Bone marrow (tissue), 2 donors: ENCODE data around the gene CSTA.

ENCODE experiments used
- DNase-seq, 2 donors: peaks; one replicate each; lab custom pipeline; 2025; lab: John Stamatoyannopoulos, UW

Gene CSTA, protein sequence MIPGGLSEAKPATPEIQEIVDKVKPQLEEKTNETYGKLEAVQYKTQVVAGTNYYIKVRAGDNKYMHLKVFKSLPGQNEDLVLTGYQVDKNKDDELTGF

DNA sequence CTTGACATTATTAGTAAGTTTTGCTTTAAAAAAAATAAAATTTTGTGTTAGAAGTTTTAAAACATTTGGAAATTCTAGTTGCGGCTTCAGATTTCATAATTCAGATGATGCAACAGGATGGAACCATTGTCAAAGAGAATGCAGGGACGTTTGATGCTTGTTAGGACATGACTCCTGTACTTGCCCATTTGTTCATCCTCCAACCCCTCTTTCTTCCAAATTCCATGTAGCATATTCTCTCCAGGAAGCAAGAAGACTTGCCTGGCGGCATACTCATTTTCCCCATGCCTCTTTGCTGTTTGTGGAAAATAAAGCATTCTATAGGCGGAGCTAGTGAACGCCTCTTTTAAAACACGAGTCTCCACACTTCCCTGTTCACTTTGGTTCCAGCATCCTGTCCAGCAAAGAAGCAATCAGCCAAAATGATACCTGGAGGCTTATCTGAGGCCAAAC lies at the start of gene CSTA:
Gene CSTA, plus strand, starts transcription at position 378 of the 453 bp plus-strand sequence. Its CDS starts 45 bp downstream, at position 423.
- no peak for DNase-seq

DNA sequence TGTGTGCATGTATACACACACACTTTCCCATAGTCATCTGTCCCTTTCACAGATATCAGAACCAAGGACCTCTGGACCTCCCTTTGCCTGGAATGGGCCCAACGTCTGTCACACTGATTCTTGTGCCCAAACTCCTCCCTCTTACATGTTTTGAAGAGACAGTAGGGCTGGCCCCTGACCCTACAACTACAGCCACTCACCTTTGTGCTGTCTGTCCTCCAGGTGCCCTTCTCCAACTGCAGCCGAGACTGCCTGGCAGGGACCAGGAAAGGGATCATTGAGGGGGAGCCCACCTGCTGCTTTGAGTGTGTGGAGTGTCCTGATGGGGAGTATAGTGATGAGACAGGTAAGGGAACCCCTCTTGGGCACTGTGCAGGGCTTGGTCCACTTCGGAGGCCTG lies 43.2 kb upstream of the CSTA start:
- no peak for DNase-seq

DNA sequence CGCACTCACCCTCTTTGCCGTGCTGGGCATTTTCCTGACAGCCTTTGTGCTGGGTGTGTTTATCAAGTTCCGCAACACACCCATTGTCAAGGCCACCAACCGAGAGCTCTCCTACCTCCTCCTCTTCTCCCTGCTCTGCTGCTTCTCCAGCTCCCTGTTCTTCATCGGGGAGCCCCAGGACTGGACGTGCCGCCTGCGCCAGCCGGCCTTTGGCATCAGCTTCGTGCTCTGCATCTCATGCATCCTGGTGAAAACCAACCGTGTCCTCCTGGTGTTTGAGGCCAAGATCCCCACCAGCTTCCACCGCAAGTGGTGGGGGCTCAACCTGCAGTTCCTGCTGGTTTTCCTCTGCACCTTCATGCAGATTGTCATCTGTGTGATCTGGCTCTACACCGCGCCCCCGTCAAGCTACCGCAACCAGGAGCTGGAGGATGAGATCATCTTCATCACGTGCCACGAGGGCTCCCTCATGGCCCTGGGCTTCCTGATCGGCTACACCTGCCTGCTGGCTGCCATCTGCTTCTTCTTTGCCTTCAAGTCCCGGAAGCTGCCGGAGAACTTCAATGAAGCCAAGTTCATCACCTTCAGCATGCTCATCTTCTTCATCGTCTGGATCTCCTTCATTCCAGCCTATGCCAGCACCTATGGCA lies 41.1 kb upstream of the CSTA start:
- no peak for DNase-seq

DNA sequence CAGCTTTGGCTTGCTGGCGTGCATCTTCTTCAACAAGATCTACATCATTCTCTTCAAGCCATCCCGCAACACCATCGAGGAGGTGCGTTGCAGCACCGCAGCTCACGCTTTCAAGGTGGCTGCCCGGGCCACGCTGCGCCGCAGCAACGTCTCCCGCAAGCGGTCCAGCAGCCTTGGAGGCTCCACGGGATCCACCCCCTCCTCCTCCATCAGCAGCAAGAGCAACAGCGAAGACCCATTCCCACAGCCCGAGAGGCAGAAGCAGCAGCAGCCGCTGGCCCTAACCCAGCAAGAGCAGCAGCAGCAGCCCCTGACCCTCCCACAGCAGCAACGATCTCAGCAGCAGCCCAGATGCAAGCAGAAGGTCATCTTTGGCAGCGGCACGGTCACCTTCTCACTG lies 40.6 kb upstream of the CSTA start:
- DNase-seq = no peak

DNA sequence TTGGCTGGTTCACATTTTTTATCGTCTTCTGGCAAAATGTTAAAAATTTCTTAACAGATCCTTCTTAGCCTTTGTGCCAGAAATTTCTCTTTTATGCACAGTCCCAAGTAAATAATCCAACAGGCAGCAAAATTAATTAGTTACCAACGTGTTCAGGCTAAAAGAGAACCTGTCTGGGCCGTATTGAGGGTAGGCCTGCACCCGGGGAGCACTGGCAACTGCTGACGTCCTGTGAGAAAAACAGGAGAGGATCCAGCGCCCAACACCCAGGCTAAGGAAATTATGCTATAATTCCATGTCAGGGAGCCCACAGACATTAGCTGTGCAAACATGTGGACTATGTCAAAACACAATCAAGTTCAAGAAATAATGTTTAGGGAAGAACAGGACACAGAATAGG lies 30.7 kb upstream of the CSTA start:
- no peak for DNase-seq

DNA sequence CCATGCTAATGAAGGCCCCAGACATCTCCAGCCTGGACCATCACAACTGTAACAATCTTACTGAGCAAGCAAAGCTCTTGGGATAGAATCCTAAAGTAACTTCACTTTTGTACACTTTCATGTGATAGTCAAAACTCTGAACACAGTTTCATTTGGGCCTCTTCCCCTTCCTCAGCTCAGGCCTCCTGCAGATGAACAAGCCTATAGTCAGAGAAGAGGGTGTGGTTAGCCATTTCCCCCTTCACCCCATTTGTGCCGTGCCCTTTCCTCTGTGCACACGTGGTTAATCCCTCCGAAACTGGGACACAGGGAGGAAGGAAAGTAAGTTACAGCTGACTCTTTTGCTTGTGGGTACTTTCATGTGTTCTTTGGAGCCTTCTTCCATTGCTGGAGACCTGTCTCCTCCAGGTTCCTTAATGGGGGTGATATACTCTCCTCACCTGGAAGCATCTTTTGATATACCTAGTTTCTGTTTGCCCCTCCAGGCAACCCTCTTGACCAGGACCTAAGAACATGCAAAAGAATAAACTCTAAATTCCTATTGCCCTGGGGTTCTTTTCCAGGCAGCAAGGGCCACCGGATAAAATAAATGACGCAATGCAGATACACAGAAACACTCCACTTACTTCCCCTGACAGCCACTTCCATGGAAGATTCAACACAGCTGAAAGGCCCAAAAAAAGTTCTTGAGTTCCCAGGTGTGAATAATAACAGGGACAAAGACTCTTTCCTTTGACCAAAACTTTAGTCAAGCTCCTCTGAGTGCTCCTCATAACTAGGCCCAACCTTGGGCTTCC lies 29.6 kb upstream of the CSTA start:
- peak in 1 of 2 donors; percentile 26 for DNase-seq

DNA sequence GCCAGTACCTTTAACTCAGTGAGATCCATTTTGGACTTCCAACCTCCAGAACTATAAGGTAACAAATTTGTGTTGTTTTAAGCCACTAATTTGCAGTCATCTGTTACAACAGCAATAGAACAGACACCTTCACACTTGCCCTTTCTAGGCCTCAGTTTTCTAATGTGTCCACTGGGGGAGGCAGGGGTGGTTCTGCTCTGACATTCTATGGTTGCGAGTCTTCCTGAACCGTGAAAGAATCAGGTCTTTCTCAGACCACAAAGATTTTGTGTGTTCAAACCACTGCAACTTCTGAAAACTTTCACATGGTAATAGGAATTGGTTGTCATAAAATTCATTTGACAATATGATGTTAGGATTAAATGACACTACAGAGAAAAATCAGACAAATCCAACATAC lies 26.8 kb upstream of the CSTA start:
- no peak for DNase-seq

GRCh38 chr3:122299215-122299614 lies 25.8 kb upstream of the CSTA start:
- DNase-seq = no peak

- peak in 1 of 2 donors; percentile 10 for DNase-seq
These were observed 25.1 kb upstream of the CSTA start for GRCh38 chr3:122299872-122300460.

DNA sequence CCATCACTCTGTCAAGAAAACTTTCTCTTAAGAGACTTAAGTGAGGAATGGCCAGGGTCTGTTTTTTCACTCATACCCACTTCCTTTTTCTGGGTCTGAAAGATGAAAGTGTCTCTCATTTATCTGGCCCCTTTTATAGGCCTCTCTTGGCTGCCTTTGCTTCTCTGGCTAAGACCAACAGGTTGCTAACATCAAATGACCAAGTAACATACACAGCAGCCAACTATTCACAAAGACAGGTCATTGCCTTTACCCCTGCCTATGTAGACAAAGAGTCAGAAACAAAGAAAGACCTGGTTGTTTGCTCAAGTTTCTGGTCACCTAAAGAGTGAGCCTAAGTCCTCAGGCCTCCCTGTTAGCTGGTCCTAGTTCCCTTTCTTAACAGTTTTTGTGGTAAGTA lies 24.0 kb upstream of the CSTA start:
- no peak for DNase-seq

- no peak for DNase-seq
These were observed 19.0 kb upstream of the CSTA start for GRCh38 chr3:122305818-122306621.

- no peak for DNase-seq
These were observed 18.5 kb upstream of the CSTA start for GRCh38 chr3:122306622-122306953.

GRCh38 chr3:122307094-122307687 lies 17.9 kb upstream of the CSTA start:
- DNase-seq = no peak

DNA sequence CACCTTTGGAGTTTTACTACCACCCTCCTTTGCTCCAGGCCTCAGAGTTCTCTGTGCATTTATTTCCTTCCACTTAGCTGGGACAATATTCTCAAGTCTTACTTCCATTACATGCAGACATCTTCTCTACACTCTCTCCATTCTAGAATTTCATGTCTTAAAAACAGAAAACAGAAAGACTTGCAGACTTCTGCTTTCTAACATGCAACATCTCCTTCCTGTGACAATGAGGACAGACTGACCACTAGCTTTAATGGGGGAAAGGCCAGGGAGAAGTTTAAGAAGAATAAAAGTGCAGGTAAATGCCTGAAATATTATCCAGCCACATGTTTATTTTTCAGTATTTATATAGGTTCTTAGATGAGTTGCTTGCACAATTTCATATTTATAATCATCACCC lies 17.1 kb upstream of the CSTA start:
- DNase-seq = no peak

- DNase-seq = no peak
These were observed 14.7 kb upstream of the CSTA start for GRCh38 chr3:122310361-122310760.

DNA sequence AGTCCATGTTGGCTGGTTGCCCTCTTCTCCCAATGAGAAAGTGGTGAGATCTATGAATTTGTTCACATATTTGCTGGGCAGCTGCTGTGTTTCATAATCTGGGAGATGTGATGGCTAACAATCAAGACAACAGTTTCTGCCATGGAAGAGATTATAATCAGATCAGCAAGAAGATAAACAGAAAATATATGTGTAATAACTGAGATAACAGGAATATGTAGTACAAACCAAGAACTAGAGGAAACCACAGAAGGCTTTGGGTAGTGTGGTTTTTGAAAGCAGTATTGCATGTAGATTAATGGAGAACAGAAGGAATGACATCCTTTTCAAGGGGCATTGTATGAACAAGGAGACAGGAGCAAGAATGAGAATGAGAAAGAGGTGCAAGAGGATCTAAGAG lies 12.2 kb upstream of the CSTA start:
- DNase-seq = peak in 1 of 2 donors; percentile 4

GRCh38 chr3:122313281-122313680 lies 11.8 kb upstream of the CSTA start:
- DNase-seq = no peak

DNA sequence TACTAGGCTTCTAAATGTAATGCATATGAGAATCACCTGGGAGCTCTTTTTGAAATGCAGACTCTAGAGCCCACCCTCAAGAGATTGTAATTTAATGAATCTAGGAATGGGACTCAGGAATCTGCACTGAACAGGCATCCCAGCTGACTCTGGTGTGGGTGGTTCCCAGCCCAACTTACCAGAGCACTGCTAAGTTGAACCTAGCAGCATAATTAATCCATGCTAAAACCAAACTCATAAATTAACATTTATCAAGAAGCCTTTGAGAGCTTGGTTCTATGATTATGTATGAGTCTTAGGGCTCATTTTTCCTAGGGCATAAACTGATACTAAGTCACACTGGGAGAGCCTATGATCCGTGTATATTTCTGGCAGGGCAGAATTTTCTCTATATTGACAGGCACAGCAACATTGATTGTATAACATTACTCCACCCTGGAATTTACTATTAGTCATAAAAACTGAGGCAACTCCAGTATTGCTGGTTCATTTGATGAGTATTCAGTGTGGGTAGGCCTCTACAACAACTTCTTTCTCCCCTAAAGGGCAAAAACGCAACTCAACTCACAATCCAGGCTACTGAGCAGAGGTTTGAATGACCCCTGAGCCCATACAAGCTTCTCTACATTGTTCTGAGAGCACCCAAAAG lies 10.7 kb upstream of the CSTA start:
- DNase-seq = no peak

- DNase-seq = no peak
These were observed 9.4 kb upstream of the CSTA start for GRCh38 chr3:122315619-122316018.

GRCh38 chr3:122316368-122316767 lies 8.7 kb upstream of the CSTA start:
- no peak for DNase-seq

DNA sequence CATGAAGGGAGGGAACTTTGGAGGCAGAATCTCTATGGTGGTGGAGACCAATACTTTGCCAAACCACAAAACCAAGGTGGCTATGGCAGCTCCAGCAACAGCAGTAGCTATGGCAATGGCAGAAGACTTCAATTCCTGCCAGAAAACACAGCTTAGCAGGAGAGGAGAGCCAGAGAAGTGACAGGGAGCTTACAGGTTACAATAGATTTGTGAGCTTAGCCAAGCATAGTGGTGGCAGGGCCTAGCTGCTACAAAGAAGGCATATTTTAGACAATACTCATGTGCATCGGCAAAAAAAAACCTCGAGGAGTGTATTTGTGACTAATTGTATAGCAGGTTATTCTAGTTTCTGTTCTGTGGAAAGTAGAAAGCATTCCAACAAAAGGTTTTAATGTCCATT lies 6.4 kb upstream of the CSTA start:
- no peak for DNase-seq
